Measurements from ENCODE around the gene SMTNL2. TPM values are rescaled to one million over a fixed set of nuclear protein-coding genes. Genes with fewer than 3 reads are reported as not detected.

SMTNL2 gene
- polyA plus RNA-seq, 3 donors, result 56.2 to 60.1 (median 57.6) TPM

- no peak for DNase-seq (ENCODE audit: extremely low read depth in 1 of 11, low read depth in 9 of 11, low spot score in 4 of 11)
Observed at GRCh38 chr17:4542003-4542725, 42.2 kb upstream of the SMTNL2 start.

- no peak for DNase-seq (ENCODE audit: extremely low read depth in 1 of 11, low read depth in 9 of 11, low spot score in 4 of 11)
Observed at GRCh38 chr17:4542726-4543191, 41.6 kb upstream of the SMTNL2 start.

- DNase-seq (ENCODE audit: extremely low read depth in 1 of 11, low read depth in 9 of 11, low spot score in 4 of 11), result no peak
Observed at GRCh38 chr17:4543557-4544026, 40.7 kb upstream of the SMTNL2 start.

GRCh38 chr17:4544135-4544950 lies 40.0 kb upstream of the SMTNL2 start:
- no peak for DNase-seq (ENCODE audit: extremely low read depth in 1 of 11, low read depth in 9 of 11, low spot score in 4 of 11)

GRCh38 chr17:4544951-4545216 lies 39.4 kb upstream of the SMTNL2 start:
- no peak for DNase-seq (ENCODE audit: extremely low read depth in 1 of 11, low read depth in 9 of 11, low spot score in 4 of 11)

- no peak for DNase-seq (ENCODE audit: extremely low read depth in 1 of 11, low read depth in 9 of 11, low spot score in 4 of 11)
Observed at GRCh38 chr17:4545217-4545951, 38.9 kb upstream of the SMTNL2 start.

GRCh38 chr17:4547118-4547906 lies 37.0 kb upstream of the SMTNL2 start:
- no peak for DNase-seq (ENCODE audit: extremely low read depth in 1 of 11, low read depth in 9 of 11, low spot score in 4 of 11)

- DNase-seq (ENCODE audit: extremely low read depth in 1 of 11, low read depth in 9 of 11, low spot score in 4 of 11), result no peak
Observed at GRCh38 chr17:4548061-4548461, 36.3 kb upstream of the SMTNL2 start.

- no peak for DNase-seq (ENCODE audit: extremely low read depth in 1 of 11, low read depth in 9 of 11, low spot score in 4 of 11)
Observed at GRCh38 chr17:4548721-4549531, 35.4 kb upstream of the SMTNL2 start.

GRCh38 chr17:4549781-4550533 lies 34.4 kb upstream of the SMTNL2 start:
- no peak for DNase-seq (ENCODE audit: extremely low read depth in 1 of 11, low read depth in 9 of 11, low spot score in 4 of 11)

GRCh38 chr17:4550534-4551039 lies 33.7 kb upstream of the SMTNL2 start:
- DNase-seq (ENCODE audit: extremely low read depth in 1 of 11, low read depth in 9 of 11, low spot score in 4 of 11), result no peak

- DNase-seq (ENCODE audit: extremely low read depth in 1 of 11, low read depth in 9 of 11, low spot score in 4 of 11), result no peak
Observed at GRCh38 chr17:4551141-4551540, 33.2 kb upstream of the SMTNL2 start.

GRCh38 chr17:4551796-4552525 lies 32.4 kb upstream of the SMTNL2 start:
- no peak for DNase-seq (ENCODE audit: extremely low read depth in 1 of 11, low read depth in 9 of 11, low spot score in 4 of 11)

GRCh38 chr17:4553669-4554068 lies 30.7 kb upstream of the SMTNL2 start:
- DNase-seq (ENCODE audit: extremely low read depth in 1 of 11, low read depth in 9 of 11, low spot score in 4 of 11), result no peak

- no peak for DNase-seq (ENCODE audit: extremely low read depth in 1 of 11, low read depth in 9 of 11, low spot score in 4 of 11)
Observed at GRCh38 chr17:4554441-4554996, 29.8 kb upstream of the SMTNL2 start.

GRCh38 chr17:4554997-4555799 lies 29.1 kb upstream of the SMTNL2 start, which contains the start of gene MYBBP1A:
TSS of gene MYBBP1A (minus strand) at chr17:4555384. CDS start at chr17:4555324, 60 bp downstream.
- DNase-seq (ENCODE audit: extremely low read depth in 1 of 11, low read depth in 9 of 11, low spot score in 4 of 11), result peak; percentile 85 to 96 (median 94)
